ENCODE measurements around the gene PPP1R37.

- no peak for TF ChIP-seq CTCF (IDR thresholded peaks at IDR 0.05)
- TF ChIP-seq EZH2 (IDR thresholded peaks at IDR 0.05; ENCODE audit: borderline replicate concordance, insufficient read depth, low read depth, low read length, poor library complexity, severe bottlenecking), result no peak
Measured at GRCh38 chr19:45147835-45148676, 55.1 kb downstream of the PPP1R37 start.
